Keratinocyte (primary cell): ENCODE data around the gene MAVS. TPM values are rescaled to one million over a fixed set of nuclear protein-coding genes. Genes with fewer than 3 reads are reported as not detected.

ENCODE experiments used
- DNase-seq: peaks from one replicate; pipeline ENCODE4 v3.0.0-alpha.2; 2011; ENCODE audit warnings: low read depth, missing footprints, low spot score
- FAIRE-seq: peaks from 2 replicates; lab custom pipeline; 2011; peaks lifted over from hg19 to GRCh38; lab: Jason Lieb, UNC
- H2AFZ ChIP-seq: 2 replicates; pipeline ENCODE4 v1.6.0; 2012; ENCODE audit warnings: low read length, control low read depth, inconsistent platforms; ENCODE audit not compliant: control insufficient read depth
- H3K27ac ChIP-seq: 2 replicates; pipeline ENCODE4 v1.5.1; 2011; ENCODE audit warnings: low read length; ENCODE audit not compliant: control insufficient read depth, insufficient read depth
- H3K27me3 ChIP-seq: 3 replicates; pipeline ENCODE4 v1.6.0; 2011; ENCODE audit warnings: low read length; ENCODE audit not compliant: control insufficient read depth, insufficient read depth; ENCODE audit errors: extremely low read depth
- H3K36me3 ChIP-seq, 2 experiments: 2 replicates in 1 of 2; 3 replicates in 1 of 2; pipeline ENCODE4 v1.5.1; 2011; ENCODE audit warnings: low read length in 2 of 2, mild to moderate bottlenecking in 1 of 2; ENCODE audit not compliant: control insufficient read depth in 2 of 2, insufficient read depth in 2 of 2; ENCODE audit errors: extremely low read depth in 1 of 2
- H3K4me1 ChIP-seq: 3 replicates; pipeline ENCODE4 v1.5.1; 2011; ENCODE audit warnings: low read length; ENCODE audit not compliant: control insufficient read depth, insufficient read depth; ENCODE audit errors: extremely low read depth
- H3K4me2 ChIP-seq: 3 replicates; pipeline ENCODE4 v1.6.0; 2011; ENCODE audit warnings: low read depth, low read length; ENCODE audit not compliant: control insufficient read depth, insufficient read depth; ENCODE audit errors: extremely low read depth
- H3K4me3 ChIP-seq, 3 experiments: fragments of 200-600 bp in 1 of 3; sonication (generic) in 1 of 3; 2 replicates in 2 of 3; 3 replicates in 1 of 3; pipeline ENCODE4 v1.5.1; 2011 to 2016; ENCODE audit warnings: low read length in 3 of 3, mild to moderate bottlenecking in 3 of 3, control low read depth in 2 of 3, inconsistent platforms in 1 of 3, low read depth in 1 of 3, mixed read lengths in 1 of 3, mixed run types in 1 of 3, moderate library complexity in 1 of 3; ENCODE audit not compliant: control insufficient read depth in 2 of 3, insufficient read depth in 2 of 3; ENCODE audit errors: extremely low read depth in 1 of 3
- H3K79me2 ChIP-seq: 2 replicates; pipeline ENCODE4 v1.6.0; 2012; ENCODE audit warnings: low read length; ENCODE audit not compliant: control insufficient read depth, insufficient read depth
- H3K9ac ChIP-seq: 3 replicates; pipeline ENCODE4 v1.6.0; 2011; ENCODE audit warnings: low read length; ENCODE audit not compliant: control insufficient read depth, insufficient read depth; ENCODE audit errors: extremely low read depth
- H3K9me1 ChIP-seq: 3 replicates; pipeline ENCODE4 v1.6.0; 2011; ENCODE audit warnings: low read length; ENCODE audit not compliant: control insufficient read depth, insufficient read depth; ENCODE audit errors: extremely low read depth
- H3K9me3 ChIP-seq: 2 replicates; pipeline ENCODE4 v1.5.1; 2012; ENCODE audit warnings: low read depth, low read length; ENCODE audit not compliant: control insufficient read depth
- H4K20me1 ChIP-seq: 3 replicates; pipeline ENCODE4 v1.6.0; 2011; ENCODE audit warnings: low read length; ENCODE audit not compliant: control insufficient read depth, insufficient read depth; ENCODE audit errors: extremely low read depth
- CTCF ChIP-seq, 3 experiments: IDR thresholded peaks in 1 of 3; conservative IDR thresholded peaks in 1 of 3; optimal IDR thresholded peaks in 1 of 3; 2 replicates in 2 of 3; 3 replicates in 1 of 3; pipeline versions ENCODE3 to v1.5.1; 2011; ENCODE audit warnings: low read length in 3 of 3, mild to moderate bottlenecking in 3 of 3, moderate library complexity in 2 of 3, control low read depth in 1 of 3, inconsistent platforms in 1 of 3; ENCODE audit not compliant: insufficient read depth in 2 of 3; ENCODE audit errors: extremely low read depth in 1 of 3
- EZH2 ChIP-seq: IDR thresholded peaks from one replicate; pipeline ENCODE4 v1.6.1; 2012; ENCODE audit warnings: inconsistent platforms, mild to moderate bottlenecking, low read length, moderate library complexity
- dilution Hi-C: fragments of 300-500 bp; cut with MboI; formaldehyde crosslinking; loops from one replicate; pipeline ENCODE4 v1.7.0; 2020; ENCODE audit warnings: low sequenced_read_pairs; ENCODE audit not compliant: extremely low pct_ligation_motif_present
- polyA plus RNA-seq, 5 experiments: library from polyadenylated mRNA; depleted of rRNA in 3 of 5; stranded (reverse) in 3 of 5; stranded (forward) in 1 of 5; unstranded in 1 of 5; fragments of >200 nt; gene quantifications; 1 replicate in 1 of 5; 2 replicates in 3 of 5; 3 replicates in 1 of 5; pipeline versions ENCODE4 v1.2.1 to v1.2.3, GENCODE V29; 2011 to 2012; ENCODE audit warnings: missing spikeins in 2 of 5, low read depth in 1 of 5, low replicate concordance in 1 of 5

Gene MAVS
- polyA plus RNA-seq, 1 donor (not counting 4 experiments of a cell fraction or from before 2014, with no cell fraction given), result 15.1 TPM

GRCh38 chr20:3919352-3919751 lies 72.7 kb downstream of the MAVS start:
- Histone ChIP-seq H3K27ac (no peak overlapping the region), H3K4me2 (no peak overlapping the region)

GRCh38 chr20:3922223-3922982 lies 75.8 kb downstream of the MAVS start:
- no peaks in the 10 kb centered on the region for H3K9me3 ChIP-seq
- peaks cover 21 to 30% of the 10 kb centered on the region in 2 experiments for H3K36me3 ChIP-seq
- H3K79me2 ChIP-seq, result peaks cover 29% of the 10 kb centered on the region
- H3K27me3 ChIP-seq, result no peaks in the 10 kb centered on the region
- H2AFZ ChIP-seq, result no peak overlapping the region
- no peak overlapping the region for H3K9ac ChIP-seq
- no peaks in the 10 kb centered on the region for H3K9me1 ChIP-seq
- no peak for FAIRE-seq
- H3K27ac ChIP-seq, result no peak overlapping the region
- no peak overlapping the region for H3K4me2 ChIP-seq
- no peak for DNase-seq
- H3K4me3 ChIP-seq, result no peak overlapping the region
- no peaks in the 10 kb centered on the region for H3K4me1 ChIP-seq
- peaks cover 14% of the 10 kb centered on the region for H4K20me1 ChIP-seq
- TF ChIP-seq CTCF (optimal IDR thresholded peaks at IDR 0.05 in 1 of 3, IDR thresholded peaks at IDR 0.05 in 1 of 3, conservative IDR thresholded peaks at IDR 0.05 in 1 of 3; ENCODE audit: extremely low read depth in 1 of 3, insufficient read depth in 2 of 3, low read length in 3 of 3) (no peak), EZH2 (no peak)
- dilution Hi-C loops, result no loop called here

More at GRCh38 chr20:3919352-3919751, 72.7 kb downstream of the MAVS start:
- H3K4me1 ChIP-seq, result no peaks in the 10 kb centered on the region
- H2AFZ ChIP-seq, result no peak overlapping the region
- no peak overlapping the region for H3K9ac ChIP-seq
- H3K9me3 ChIP-seq, result no peaks in the 10 kb centered on the region
- no peaks in the 10 kb centered on the region for H3K9me1 ChIP-seq
- FAIRE-seq (no peak), DNase-seq (no peak)
- dilution Hi-C loops, result no loop called here
- H3K79me2 ChIP-seq, result peaks cover 53% of the 10 kb centered on the region
- H3K36me3 ChIP-seq, result peaks cover 25 to 28% of the 10 kb centered on the region in 2 experiments
- no peak overlapping the region for H3K4me3 ChIP-seq
- H4K20me1 ChIP-seq, result peaks cover 19% of the 10 kb centered on the region
- TF ChIP-seq EZH2 (no peak), CTCF (optimal IDR thresholded peaks at IDR 0.05 in 1 of 3, IDR thresholded peaks at IDR 0.05 in 1 of 3, conservative IDR thresholded peaks at IDR 0.05 in 1 of 3; ENCODE audit: extremely low read depth in 1 of 3, insufficient read depth in 2 of 3, low read length in 3 of 3) (no peak)
- H3K27me3 ChIP-seq, result no peaks in the 10 kb centered on the region
